ENCODE measurements around the gene USP17L10. TPM values are rescaled to one million over a fixed set of nuclear protein-coding genes. Genes with fewer than 3 reads are reported as not detected.
"Not testable (repeated sequence)": the region's sequence is repeated elsewhere in the genome, so short reads cannot be mapped to it uniquely, and the experiment has no call there.

The USP17L10 gene
- total RNA-seq, 1 experiment from 2014 or later: not detected

- H3K4me1 ChIP-seq (ENCODE audit: control insufficient read depth in 1 of 2, insufficient read depth in 2 of 2, low read length in 2 of 2); H4K20me1 ChIP-seq (ENCODE audit: insufficient read depth); BruUV-seq (replicated peaks); CTCF ChIA-PET; ATAC-seq; RAD21 ChIA-PET (ENCODE audit: low non-redundant PET in 1 of 2, low total read pairs in 2 of 2, uncharacterized antibody in 2 of 2, unreplicated experiment in 2 of 2); H3K4me3 ChIP-seq (replicated peaks in 1 of 2; ENCODE audit: low read depth in 1 of 2, low read length in 2 of 2); H2AFZ ChIP-seq (ENCODE audit: low read depth, low read length, poor library complexity, severe bottlenecking); H3K9ac ChIP-seq (ENCODE audit: low read length); POLR2A ChIA-PET; H3K9me2 ChIP-seq (ENCODE audit: insufficient read depth); H3K27ac ChIP-seq (ENCODE audit: low read depth, low read length); intact Hi-C loops (cut with micrococcal nuclease); H3K4me2 ChIP-seq (ENCODE audit: low read length); H3K27me3 ChIP-seq (ENCODE audit: insufficient read depth, low read length); H3K9me3 ChIP-seq (ENCODE audit: control insufficient read depth in 1 of 2, insufficient read depth in 1 of 2, low read depth in 1 of 2, low read length in 2 of 2); H3K36me3 ChIP-seq (ENCODE audit: control insufficient read depth in 1 of 2, insufficient read depth in 2 of 2, low read length in 2 of 2); H3K79me2 ChIP-seq (ENCODE audit: insufficient read depth, low read length); DNase-seq (ENCODE audit: low read depth, low spot score): not testable (repeated sequence)
These were observed 28.0 kb downstream of the USP17L10 start for GRCh38 chr4:9238461-9238860.

GRCh38 chr4:9243579-9243978 is 33.1 kb downstream of the USP17L10 start, which contains the start of gene USP17L17:
Gene USP17L17, plus strand, starts transcription at chr4:9243879. Its CDS starts 0 bp downstream, at chr4:9243879.
- ATAC-seq; H4K20me1 ChIP-seq (ENCODE audit: insufficient read depth); BruUV-seq (replicated peaks); POLR2A ChIA-PET; H3K36me3 ChIP-seq (ENCODE audit: control insufficient read depth in 1 of 2, insufficient read depth in 2 of 2, low read length in 2 of 2); H2AFZ ChIP-seq (ENCODE audit: low read depth, low read length, poor library complexity, severe bottlenecking); intact Hi-C loops (cut with micrococcal nuclease); RAD21 ChIA-PET (ENCODE audit: low non-redundant PET in 1 of 2, low total read pairs in 2 of 2, uncharacterized antibody in 2 of 2, unreplicated experiment in 2 of 2); H3K4me3 ChIP-seq (replicated peaks in 1 of 2; ENCODE audit: low read depth in 1 of 2, low read length in 2 of 2); H3K9me3 ChIP-seq (ENCODE audit: control insufficient read depth in 1 of 2, insufficient read depth in 1 of 2, low read depth in 1 of 2, low read length in 2 of 2); CTCF ChIA-PET; DNase-seq (ENCODE audit: low read depth, low spot score); H3K9me2 ChIP-seq (ENCODE audit: insufficient read depth); H3K27me3 ChIP-seq (ENCODE audit: insufficient read depth, low read length); H3K27ac ChIP-seq (ENCODE audit: low read depth, low read length); H3K4me2 ChIP-seq (ENCODE audit: low read length); H3K9ac ChIP-seq (ENCODE audit: low read length); H3K79me2 ChIP-seq (ENCODE audit: insufficient read depth, low read length); H3K4me1 ChIP-seq (ENCODE audit: control insufficient read depth in 1 of 2, insufficient read depth in 2 of 2, low read length in 2 of 2): not testable (repeated sequence)

GRCh38 chr4:9247953-9248680 is 37.7 kb downstream of the USP17L10 start, which contains the start of gene USP17L18:
Gene USP17L18, plus strand, starts transcription at chr4:9248630. Its CDS starts 0 bp downstream, at chr4:9248630.
- not testable (repeated sequence) for BruUV-seq (replicated peaks); H3K36me3 ChIP-seq (ENCODE audit: control insufficient read depth in 1 of 2, insufficient read depth in 2 of 2, low read length in 2 of 2); ATAC-seq

GRCh38 chr4:9253078-9253477 is 42.6 kb downstream of the USP17L10 start, which contains the start of gene USP17L19:
Gene USP17L19, plus strand, starts transcription at chr4:9253378. Its CDS starts 0 bp downstream, at chr4:9253378.
- H3K36me3 ChIP-seq (ENCODE audit: control insufficient read depth in 1 of 2, insufficient read depth in 2 of 2, low read length in 2 of 2); H4K20me1 ChIP-seq (ENCODE audit: insufficient read depth); H3K4me1 ChIP-seq (ENCODE audit: control insufficient read depth in 1 of 2, insufficient read depth in 2 of 2, low read length in 2 of 2); CTCF ChIA-PET; DNase-seq (ENCODE audit: low read depth, low spot score); H3K9ac ChIP-seq (ENCODE audit: low read length); H3K27me3 ChIP-seq (ENCODE audit: insufficient read depth, low read length); RAD21 ChIA-PET (ENCODE audit: low non-redundant PET in 1 of 2, low total read pairs in 2 of 2, uncharacterized antibody in 2 of 2, unreplicated experiment in 2 of 2); H3K9me2 ChIP-seq (ENCODE audit: insufficient read depth); H3K79me2 ChIP-seq (ENCODE audit: insufficient read depth, low read length); POLR2A ChIA-PET; H3K4me2 ChIP-seq (ENCODE audit: low read length); H3K9me3 ChIP-seq (ENCODE audit: control insufficient read depth in 1 of 2, insufficient read depth in 1 of 2, low read depth in 1 of 2, low read length in 2 of 2); H3K4me3 ChIP-seq (replicated peaks in 1 of 2; ENCODE audit: low read depth in 1 of 2, low read length in 2 of 2); H2AFZ ChIP-seq (ENCODE audit: low read depth, low read length, poor library complexity, severe bottlenecking); intact Hi-C loops (cut with micrococcal nuclease); BruUV-seq (replicated peaks); ATAC-seq; H3K27ac ChIP-seq (ENCODE audit: low read depth, low read length): not testable (repeated sequence)

More at GRCh38 chr4:9247953-9248680, 37.7 kb downstream of the USP17L10 start, which contains the start of gene USP17L18:
- H3K4me2 ChIP-seq (ENCODE audit: low read length); H3K9me2 ChIP-seq (ENCODE audit: insufficient read depth); H3K4me1 ChIP-seq (ENCODE audit: control insufficient read depth in 1 of 2, insufficient read depth in 2 of 2, low read length in 2 of 2); H3K27ac ChIP-seq (ENCODE audit: low read depth, low read length); H3K4me3 ChIP-seq (replicated peaks in 1 of 2; ENCODE audit: low read depth in 1 of 2, low read length in 2 of 2); POLR2A ChIA-PET; H2AFZ ChIP-seq (ENCODE audit: low read depth, low read length, poor library complexity, severe bottlenecking); RAD21 ChIA-PET (ENCODE audit: low non-redundant PET in 1 of 2, low total read pairs in 2 of 2, uncharacterized antibody in 2 of 2, unreplicated experiment in 2 of 2); DNase-seq (ENCODE audit: low read depth, low spot score); H3K79me2 ChIP-seq (ENCODE audit: insufficient read depth, low read length); H3K9ac ChIP-seq (ENCODE audit: low read length); H3K9me3 ChIP-seq (ENCODE audit: control insufficient read depth in 1 of 2, insufficient read depth in 1 of 2, low read depth in 1 of 2, low read length in 2 of 2); H4K20me1 ChIP-seq (ENCODE audit: insufficient read depth); CTCF ChIA-PET; H3K27me3 ChIP-seq (ENCODE audit: insufficient read depth, low read length); intact Hi-C loops (cut with micrococcal nuclease): not testable (repeated sequence)
